Kidney (tissue), 14 donors: ENCODE data around the gene ANXA1. TPM values are rescaled to one million over a fixed set of nuclear protein-coding genes. Genes with fewer than 3 reads are reported as not detected.
A peak's percentile ranks its signal among the peaks of the same experiment; 100 is the strongest.

Experiments used
- DNase-seq, 5 donors: peaks; one replicate each; pipeline ENCODE4 v3.0.0-alpha.2; 2013 to 2020
- FAIRE-seq: peaks from 2 replicates; lab custom pipeline; 2012; peaks lifted over from hg19 to GRCh38; lab: Jason Lieb, UNC
- H3K27ac ChIP-seq, 2 donors: one replicate each; pipeline ENCODE4 v1.7.0; 2013; ENCODE audit warnings: low read depth in 2 of 2, low read length in 2 of 2, inconsistent platforms in 1 of 2
- H3K27me3 ChIP-seq: one replicate; pipeline ENCODE4 v1.7.1; 2013; ENCODE audit warnings: low read length, inconsistent platforms; ENCODE audit not compliant: control insufficient read depth, insufficient read depth
- H3K36me3 ChIP-seq, 3 donors: one replicate each; pipeline versions ENCODE4 v1.7.0 to v1.7.1; 2013; ENCODE audit warnings: low read length in 3 of 3, control low read depth in 1 of 3, inconsistent platforms in 1 of 3; ENCODE audit not compliant: insufficient read depth in 3 of 3, control insufficient read depth in 2 of 3
- H3K4me1 ChIP-seq, 3 donors: one replicate each; pipeline versions ENCODE4 v1.7.0 to v1.7.1; 2013; ENCODE audit warnings: low read length in 3 of 3, inconsistent platforms in 1 of 3, low read depth in 1 of 3; ENCODE audit not compliant: control insufficient read depth in 2 of 3, insufficient read depth in 2 of 3
- H3K4me3 ChIP-seq, 3 donors: one replicate each; pipeline versions ENCODE4 v1.7.0 to v1.8.1; 2013; ENCODE audit warnings: low read length in 3 of 3, control low read depth in 1 of 3, inconsistent platforms in 1 of 3
- H3K9ac ChIP-seq, 3 donors: one replicate each; pipeline versions ENCODE4 v1.7.0 to v1.7.1; 2013; ENCODE audit warnings: low read length in 3 of 3, control low read depth in 1 of 3, inconsistent platforms in 1 of 3
- H3K9me3 ChIP-seq, 3 donors: one replicate each; pipeline versions ENCODE4 v1.7.0 to v1.7.1; 2013; ENCODE audit warnings: low read length in 3 of 3, control low read depth in 1 of 3, inconsistent platforms in 1 of 3; ENCODE audit not compliant: control insufficient read depth in 2 of 3, insufficient read depth in 1 of 3
- intact Hi-C: fragments of 100-400 bp; cut with DNase I; formaldehyde crosslinking; loops from one replicate; pipeline ENCODE4 v1.11.1; 2022
- polyA plus RNA-seq: library from polyadenylated mRNA; stranded (reverse); fragments of 350-450 nt; fragmentation: Illumina TruSeq; extraction: RNeasy Lipid Tissue Mini Kit (QIAGEN cat#74804); gene quantifications from one replicate; pipeline ENCODE4 v1.2.3, GENCODE V29; 2014; ENCODE audit warnings: low read depth, low replicate concordance; ENCODE audit not compliant: insufficient read depth
- total RNA-seq: library from RNA; stranded (reverse); fragmentation: NEBNext Ultra II Directional; extraction: Animal tissue kit (Norgen Biotek cat#: 25700); gene quantifications from one replicate; pipeline ENCODE4 v1.2.1, GENCODE V29; 2021
- TF ChIP-seq, protein P1 (sequence below): IDR thresholded peaks from 3 replicates; pipeline ENCODE4 v1.5.1; 2012; ENCODE audit warnings: mild to moderate bottlenecking, moderate library complexity, borderline replicate concordance; ENCODE audit not compliant: insufficient read depth; ENCODE audit errors: extremely low read depth
- donor health status: control.
- donor health status: control.
- donor health status: control.
- donor health status: control.
- donor health status: control.
- donor health status: DM: yes; HTN: yes; CAD: no.
- donor health status: Normal renal cell carcinoma (clear cell type).

Gene ANXA1
- total and polyA plus RNA-seq, 2 donors from 2014 or later, result 65.2 to 250 TPM

DNA sequence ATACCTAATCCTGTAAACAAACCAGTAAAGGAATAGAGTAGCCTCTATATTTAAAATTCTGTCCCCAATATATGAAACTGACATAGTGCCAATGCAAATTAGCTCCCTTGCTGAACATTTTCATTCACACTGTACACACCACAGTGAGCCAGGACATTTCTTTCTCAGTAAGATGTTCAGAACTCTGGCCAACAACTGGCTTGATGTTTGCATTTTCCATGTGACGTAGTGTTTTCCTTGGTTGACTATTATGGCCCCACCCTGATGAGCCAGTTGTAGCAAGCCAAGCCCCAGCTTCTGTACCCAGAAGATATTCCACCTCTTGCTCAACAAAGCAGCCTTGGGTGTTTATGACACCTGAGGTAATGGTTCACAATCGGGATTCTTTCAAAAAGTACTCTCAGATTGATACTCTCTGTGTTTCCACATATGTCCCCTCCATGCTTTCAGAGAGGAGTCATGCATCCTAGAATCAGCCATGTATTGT is 17.7 kb upstream of the ANXA1 start:
- Histone ChIP-seq H3K9me3 (no peaks in the 10 kb centered on the region), H3K27ac (no peak overlapping the region), H3K27me3 (no peaks in the 10 kb centered on the region), H3K4me1 (no peaks in the 10 kb centered on the region), H3K36me3 (no peaks in the 10 kb centered on the region), H3K4me3 (no peak overlapping the region), H3K9ac (no peak overlapping the region)
- DNase-seq (no peak), FAIRE-seq (no peak)
- TF ChIP-seq, protein P1, sequence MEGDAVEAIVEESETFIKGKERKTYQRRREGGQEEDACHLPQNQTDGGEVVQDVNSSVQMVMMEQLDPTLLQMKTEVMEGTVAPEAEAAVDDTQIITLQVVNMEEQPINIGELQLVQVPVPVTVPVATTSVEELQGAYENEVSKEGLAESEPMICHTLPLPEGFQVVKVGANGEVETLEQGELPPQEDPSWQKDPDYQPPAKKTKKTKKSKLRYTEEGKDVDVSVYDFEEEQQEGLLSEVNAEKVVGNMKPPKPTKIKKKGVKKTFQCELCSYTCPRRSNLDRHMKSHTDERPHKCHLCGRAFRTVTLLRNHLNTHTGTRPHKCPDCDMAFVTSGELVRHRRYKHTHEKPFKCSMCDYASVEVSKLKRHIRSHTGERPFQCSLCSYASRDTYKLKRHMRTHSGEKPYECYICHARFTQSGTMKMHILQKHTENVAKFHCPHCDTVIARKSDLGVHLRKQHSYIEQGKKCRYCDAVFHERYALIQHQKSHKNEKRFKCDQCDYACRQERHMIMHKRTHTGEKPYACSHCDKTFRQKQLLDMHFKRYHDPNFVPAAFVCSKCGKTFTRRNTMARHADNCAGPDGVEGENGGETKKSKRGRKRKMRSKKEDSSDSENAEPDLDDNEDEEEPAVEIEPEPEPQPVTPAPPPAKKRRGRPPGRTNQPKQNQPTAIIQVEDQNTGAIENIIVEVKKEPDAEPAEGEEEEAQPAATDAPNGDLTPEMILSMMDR, result no peak
- intact Hi-C loops, result no loop called here

DNA sequence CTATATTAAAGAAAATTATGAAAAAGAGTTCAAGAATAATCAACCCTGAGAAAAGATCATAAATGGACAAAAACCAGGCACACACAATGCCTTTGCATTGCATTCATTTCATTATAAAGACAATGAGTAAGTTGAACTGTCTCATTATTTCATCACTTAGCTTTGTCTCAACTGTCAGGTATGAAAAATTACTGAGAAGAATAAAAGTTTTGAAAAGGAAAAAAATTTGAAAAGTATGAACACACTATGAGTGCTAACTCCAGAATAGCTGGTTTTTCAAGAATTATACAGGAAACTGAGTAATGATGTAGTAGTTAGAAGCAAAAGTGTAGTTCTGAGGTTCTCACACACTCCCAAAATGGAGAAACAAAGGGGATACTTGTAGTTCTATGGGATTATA is 16.3 kb upstream of the ANXA1 start:
- no peaks in the 10 kb centered on the region for H3K27me3 ChIP-seq
- H3K27ac ChIP-seq, result no peak overlapping the region
- H3K9ac ChIP-seq, result no peak overlapping the region
- H3K4me3 ChIP-seq, result no peak overlapping the region
- H3K36me3 ChIP-seq, result no peaks in the 10 kb centered on the region
- H3K4me1 ChIP-seq, result no peaks in the 10 kb centered on the region
- TF ChIP-seq, protein P1, result no peak
- intact Hi-C loops, result no loop called here
- DNase-seq, result no peak
- H3K9me3 ChIP-seq, result no peaks in the 10 kb centered on the region
- no peak for FAIRE-seq

DNA sequence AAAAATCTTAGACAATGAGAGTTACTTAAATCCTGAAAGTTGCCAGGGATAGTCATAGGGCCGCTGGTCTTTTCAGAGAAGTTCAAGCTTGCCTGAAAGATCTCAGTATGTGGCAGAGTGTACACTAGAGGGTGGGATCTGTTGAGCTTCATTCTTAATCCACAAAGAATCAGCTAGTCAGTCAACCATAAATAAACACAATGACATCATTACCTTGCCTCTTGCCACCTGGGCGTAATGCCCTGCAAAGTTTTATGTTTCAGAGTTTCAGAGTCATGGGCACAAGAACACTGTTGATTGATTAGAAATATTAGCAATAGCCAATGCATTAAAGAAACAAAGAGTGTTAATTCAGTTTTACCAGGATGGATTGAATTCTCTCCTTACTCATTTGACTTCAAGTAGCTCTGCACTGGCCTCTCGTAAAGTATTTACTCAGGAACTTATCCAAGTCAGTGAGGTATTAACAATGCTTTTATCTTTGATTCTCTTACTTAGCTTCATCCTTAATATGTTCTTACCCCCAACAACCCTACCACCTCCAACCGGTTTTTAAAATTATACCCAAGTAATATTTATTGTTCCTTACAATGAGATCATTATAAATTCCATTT is 14.3 kb upstream of the ANXA1 start:
- FAIRE-seq (no peak), DNase-seq (peak in 2 of 5 donors; percentile 36 to 50)
- no peak overlapping the region for H3K27ac ChIP-seq
- H3K4me1 ChIP-seq, result no peaks in the 10 kb centered on the region
- TF ChIP-seq, protein P1, result no peak
- no peak overlapping the region for H3K4me3 ChIP-seq
- H3K9me3 ChIP-seq, result no peaks in the 10 kb centered on the region
- no peak overlapping the region for H3K9ac ChIP-seq
- no peaks in the 10 kb centered on the region for H3K27me3 ChIP-seq
- intact Hi-C loops, result no loop called here
- no peaks in the 10 kb centered on the region for H3K36me3 ChIP-seq
